HG03432 (cell line): ENCODE measurements around the gene SART3.

Experiments
- ATAC-seq: cut with Tn5 transposase; IDR thresholded peaks from one replicate; pipeline ENCODE4 v1.9.1; 2021; ENCODE audit warnings: mild to moderate bottlenecking, moderate library complexity; ENCODE audit not compliant: unreplicated experiment

Gene SART3

GRCh38 chr12:108526482-108527165 lies 34.3 kb downstream of the SART3 start:
- no peak for ATAC-seq

DNA sequence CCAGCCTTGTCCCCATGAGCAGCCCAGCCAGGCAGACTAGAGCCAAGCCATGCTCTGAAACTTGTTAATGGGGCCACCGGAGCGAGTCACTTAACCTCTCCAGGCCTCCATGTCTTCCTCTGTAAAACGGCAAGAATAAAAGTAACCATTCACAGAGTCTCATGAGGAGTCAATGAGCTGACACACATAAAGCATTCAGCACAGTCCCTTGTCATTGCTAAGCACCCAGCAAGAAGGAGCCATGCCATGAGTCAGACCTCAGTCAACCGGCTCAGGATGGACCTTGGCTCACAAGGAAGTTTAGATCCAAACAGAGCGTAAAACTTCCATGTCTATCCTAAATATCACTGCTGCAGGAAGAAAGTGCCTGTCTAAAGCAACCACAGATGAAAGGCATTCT lies 35.3 kb downstream of the SART3 start:
- no peak for ATAC-seq

- no peak for ATAC-seq
These were observed 37.6 kb downstream of the SART3 start for GRCh38 chr12:108523365-108523764.

- no peak for ATAC-seq
These were observed 41.4 kb downstream of the SART3 start for GRCh38 chr12:108519558-108519957.

DNA sequence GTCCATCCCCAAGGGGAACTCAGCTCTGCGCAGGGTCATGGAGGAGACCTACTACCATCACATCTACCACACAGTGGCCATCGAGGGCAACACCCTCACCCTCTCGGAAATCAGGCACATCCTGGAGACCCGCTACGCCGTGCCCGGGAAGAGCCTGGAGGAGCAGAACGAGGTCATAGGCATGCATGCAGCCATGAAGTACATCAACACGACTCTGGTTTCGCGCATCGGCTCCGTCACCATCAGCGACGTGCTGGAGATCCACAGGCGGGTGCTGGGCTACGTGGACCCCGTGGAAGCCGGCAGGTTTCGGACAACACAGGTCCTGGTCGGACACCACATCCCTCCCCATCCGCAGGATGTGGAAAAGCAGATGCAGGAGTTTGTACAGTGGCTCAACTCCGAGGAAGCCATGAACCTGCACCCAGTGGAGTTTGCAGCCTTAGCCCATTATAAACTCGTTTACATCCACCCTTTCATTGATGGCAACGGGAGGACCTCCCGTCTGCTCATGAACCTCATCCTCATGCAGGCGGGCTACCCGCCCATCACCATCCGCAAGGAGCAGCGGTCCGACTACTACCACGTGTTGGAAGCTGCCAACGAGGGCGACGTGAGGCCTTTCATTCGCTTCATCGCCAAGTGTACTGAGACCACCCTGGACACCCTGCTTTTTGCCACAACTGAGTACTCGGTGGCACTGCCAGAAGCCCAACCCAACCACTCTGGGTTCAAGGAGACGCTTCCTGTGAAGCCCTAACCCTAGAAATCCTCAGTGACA lies 42.1 kb downstream of the SART3 start:
- ATAC-seq = no peak

DNA sequence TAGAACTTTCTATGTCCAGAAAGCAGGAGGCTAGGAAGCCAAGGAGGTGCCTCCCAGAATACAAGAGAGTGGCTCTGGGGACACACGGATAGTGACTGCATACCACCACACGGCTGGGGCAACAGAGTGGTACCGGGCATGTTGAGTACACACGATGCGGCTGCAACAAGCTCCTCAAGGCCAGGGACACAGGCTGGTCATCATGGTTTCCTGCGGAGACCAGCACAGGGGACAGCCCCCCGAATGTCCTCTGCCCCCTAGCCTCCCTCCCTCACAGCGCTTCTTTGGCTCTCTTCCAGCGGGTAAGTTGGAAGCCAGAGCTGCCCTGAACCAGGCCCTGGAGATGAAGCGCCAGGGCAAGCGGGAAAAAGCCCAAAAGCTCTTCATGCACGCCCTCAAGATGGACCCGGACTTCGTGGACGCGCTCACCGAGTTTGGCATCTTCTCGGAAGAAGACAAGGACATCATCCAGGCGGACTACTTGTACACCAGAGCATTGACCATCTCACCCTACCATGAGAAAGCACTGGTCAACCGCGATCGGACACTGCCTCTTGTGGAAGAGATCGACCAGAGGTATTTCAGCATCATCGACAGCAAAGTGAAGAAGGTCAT lies 42.8 kb downstream of the SART3 start:
- ATAC-seq = no peak

DNA sequence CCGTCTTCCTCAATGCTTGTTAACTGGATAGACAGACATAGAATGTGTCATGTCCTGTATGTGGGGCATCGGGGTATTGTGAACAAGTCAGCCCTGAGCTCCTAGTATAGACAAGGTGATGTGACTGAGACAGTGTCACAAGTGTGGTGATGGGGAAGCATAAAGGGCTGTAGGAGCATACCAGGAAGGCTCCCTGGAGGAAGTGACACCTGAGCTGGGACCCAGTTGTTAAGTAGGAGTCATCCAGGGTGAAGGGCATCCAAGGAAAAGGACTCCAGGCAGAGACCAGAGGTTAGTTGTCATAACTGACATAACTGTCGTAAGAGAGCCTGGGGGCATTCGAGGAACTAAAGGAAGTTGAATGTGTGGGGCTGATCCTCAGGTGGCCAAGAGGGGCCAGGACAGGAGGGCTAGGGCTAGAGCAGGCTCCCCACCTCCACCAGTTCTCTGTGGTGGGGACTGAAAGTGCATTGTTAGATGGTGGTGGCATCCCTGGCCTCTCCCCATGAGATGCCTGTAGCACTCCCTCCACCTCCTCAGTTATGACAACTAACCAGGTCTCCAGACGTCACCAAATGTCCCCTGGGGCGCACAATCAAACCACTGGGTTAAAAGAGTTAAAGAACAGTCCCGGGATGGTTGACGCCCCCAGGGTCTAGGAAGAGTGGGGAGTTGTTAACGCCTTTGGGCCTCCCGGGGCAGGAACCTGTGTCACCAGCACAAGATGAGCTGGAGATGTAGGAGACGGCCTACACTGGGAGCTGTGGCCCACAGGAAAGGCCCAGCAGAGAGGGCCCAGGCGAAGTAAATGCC lies 43.5 kb downstream of the SART3 start:
- ATAC-seq = no peak

DNA sequence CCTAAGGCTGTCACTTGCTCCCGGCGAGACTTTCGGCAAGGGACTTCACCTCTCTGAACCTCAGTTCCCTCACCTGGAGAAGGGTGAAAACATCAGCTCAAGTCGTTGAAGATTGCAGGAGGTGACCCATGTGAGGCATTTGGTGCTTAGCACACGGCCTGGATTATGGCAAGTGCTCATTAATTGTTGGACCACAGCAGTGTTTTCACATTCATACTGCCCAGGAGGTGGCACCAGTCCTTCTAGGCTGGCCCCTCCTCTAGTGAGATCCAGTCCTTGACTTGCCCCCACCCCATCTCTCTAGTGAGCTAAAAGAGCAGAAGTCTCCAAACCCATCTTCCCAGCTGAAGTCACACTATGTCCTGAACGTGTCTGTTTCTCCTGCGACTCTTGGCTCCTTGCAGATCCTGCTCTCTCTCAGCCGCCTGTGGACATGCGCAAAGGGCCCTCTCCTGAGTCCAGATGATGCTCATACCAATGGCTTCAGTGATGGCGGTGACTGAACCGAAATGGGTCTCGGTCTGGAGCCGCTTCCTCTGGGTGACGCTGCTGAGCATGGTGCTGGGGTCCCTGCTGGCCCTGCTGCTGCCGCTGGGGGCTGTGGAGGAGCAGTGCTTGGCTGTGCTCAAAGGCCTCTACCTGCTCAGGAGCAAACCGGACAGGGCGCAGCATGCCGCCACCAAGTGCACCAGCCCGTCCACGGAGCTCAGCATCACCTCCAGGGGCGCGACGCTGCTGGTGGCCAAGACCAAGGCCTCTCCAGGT lies 44.3 kb downstream of the SART3 start:
- no peak for ATAC-seq

DNA sequence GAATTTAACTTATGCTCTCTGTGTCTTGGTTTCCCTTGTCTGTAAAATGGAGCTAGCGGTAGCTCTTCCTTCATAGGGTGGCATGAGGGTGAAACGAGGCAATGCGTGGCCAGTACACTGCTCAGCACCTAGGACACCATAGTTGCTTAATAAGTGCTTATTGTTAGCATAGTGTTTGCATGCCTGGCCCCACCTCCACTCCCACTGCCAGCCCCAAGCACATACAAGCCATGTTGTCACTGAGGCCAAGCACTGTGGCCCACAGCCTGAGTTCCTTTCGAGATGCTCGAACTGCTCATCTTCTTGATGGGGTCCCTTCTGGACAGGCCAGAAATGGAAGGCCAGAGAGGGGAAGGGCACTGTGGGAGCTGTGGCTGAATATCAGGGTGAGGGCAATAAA lies 45.1 kb downstream of the SART3 start:
- ATAC-seq = no peak

DNA sequence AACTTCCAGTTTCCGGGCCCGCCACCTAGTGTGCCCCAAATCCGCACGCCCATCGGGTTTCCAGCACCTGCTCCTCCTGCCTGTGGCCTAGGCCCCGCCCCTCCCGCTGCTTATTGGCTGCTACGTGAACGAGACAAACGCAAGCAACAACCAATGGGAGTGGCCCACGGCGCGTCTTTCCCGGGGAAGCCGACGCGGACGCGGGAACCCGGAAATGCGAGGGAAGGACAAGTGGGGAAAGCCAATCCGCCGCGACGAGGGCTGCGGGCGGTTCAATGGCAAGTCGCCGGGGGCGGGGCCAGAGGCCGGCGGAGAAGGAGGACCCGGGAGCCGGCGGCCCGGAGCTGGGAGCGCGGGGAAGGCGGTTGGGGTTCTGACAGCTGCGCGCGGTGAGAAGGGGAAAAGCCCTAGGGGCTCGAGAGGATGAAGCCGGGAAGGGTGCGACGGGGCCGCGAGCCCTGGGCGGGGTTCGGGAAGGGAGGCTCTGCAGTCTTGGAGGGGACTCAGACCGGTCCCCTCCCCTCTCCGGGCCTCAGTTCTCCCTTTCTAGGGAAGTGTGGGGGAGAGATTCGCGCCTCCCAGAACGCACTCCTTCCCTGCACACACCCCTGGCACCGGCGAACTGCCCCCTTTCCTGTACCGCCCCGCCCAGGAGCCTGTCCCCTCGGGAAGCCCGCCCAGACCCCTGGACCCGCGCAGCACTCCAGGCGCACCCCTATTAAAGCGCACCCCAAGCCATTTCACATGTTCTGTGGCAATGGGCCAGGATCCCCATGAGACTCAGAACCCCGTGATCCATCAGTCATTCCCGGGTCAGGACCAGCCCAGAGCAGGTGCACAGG lies 45.8 kb downstream of the SART3 start, which contains the start of gene FICD:
FICD (plus strand) TSS at position 305 of the 842 bp plus-strand sequence. CDS start 1,696 bp downstream, outside the sequence.
- ATAC-seq = peak; percentile 83

- peak; percentile 6 for ATAC-seq
These were observed 46.5 kb downstream of the SART3 start for GRCh38 chr12:108514468-108514972.

DNA sequence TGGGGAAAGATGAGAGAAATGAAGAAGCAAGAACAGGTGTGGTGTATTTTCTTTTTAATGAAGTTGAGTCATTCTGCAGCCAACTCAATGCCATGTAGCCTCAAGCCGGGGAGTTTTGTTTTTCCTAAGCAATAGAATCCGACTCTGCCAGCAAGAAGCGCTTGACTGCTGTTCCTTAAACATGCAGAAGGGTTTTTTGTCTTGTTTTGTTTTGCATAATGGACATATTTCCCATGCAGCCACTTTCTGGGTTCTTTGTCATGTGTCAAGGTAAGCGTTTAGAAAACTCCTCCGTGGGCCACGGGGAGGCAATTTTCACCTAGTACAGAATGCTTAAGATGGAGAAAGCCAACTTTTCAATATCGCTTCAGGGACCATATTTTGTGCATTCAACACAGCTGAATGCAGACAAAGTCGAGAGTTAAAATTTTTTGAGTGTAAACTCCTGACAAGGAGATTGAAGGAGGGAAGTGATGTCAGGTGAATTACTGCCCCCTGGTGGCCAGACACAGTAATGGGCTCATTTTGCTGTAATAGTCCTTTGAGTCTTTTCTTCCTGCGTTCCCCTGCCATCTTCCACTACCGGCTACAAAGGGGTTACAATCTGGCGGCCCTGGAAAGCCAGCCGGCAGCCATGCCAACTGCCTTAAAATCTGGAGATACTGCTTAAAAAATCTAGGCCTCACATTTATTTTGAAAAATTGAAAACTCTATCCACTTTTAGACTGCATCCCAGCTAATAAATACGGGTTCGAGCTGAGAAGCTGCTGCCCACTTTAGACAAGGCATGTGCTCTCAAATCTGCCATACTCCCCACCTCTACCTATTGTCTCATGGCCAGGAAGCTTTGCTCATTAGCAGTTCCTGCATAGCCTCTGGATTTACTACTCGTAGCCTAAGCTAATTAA lies 49.1 kb downstream of the SART3 start:
- ATAC-seq = peak; percentile 27

- no peak for ATAC-seq
These were observed 50.1 kb downstream of the SART3 start for GRCh38 chr12:108510836-108511235.

DNA sequence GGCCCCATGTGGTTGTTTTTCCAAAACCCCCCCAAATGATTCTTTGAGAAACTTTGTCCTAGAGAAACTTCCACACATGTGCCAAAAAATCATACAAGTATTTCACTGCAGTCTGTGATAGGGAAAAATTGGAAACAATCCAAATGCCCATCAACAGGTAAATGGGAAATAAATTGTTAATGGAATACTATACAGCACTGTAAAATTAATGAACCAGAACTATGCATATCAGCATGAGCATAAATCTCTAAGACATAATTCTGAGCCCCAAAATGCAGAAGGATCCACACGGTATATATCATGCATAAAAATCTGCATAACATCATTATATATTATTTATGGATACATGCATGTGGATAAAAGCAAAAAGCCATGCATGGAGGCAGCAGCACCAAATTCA lies 51.2 kb downstream of the SART3 start:
- no peak for ATAC-seq

GRCh38 chr12:108507971-108508642 lies 52.9 kb downstream of the SART3 start:
- no peak for ATAC-seq

- no peak for ATAC-seq
These were observed 55.8 kb downstream of the SART3 start for GRCh38 chr12:108505129-108505528.

- no peak for ATAC-seq
These were observed 58.1 kb downstream of the SART3 start for GRCh38 chr12:108502922-108503321.

- no peak for ATAC-seq
These were observed 62.8 kb downstream of the SART3 start for GRCh38 chr12:108498136-108498535.
